ENCODE measurements around the gene HEPHL1. TPM values are rescaled to one million over a fixed set of nuclear protein-coding genes. Genes with fewer than 3 reads are reported as not detected.
"Not testable (repeated sequence)": the region's sequence is repeated elsewhere in the genome, so short reads cannot be mapped to it uniquely, and the experiment has no call there.

HEPHL1 gene
- total RNA-seq, 3 donors from 2014 or later = not detected

- not testable (repeated sequence) for H3K27me3 Mint-ChIP-seq (ENCODE audit: low read depth); H3K4me3 Mint-ChIP-seq; H3K4me1 Mint-ChIP-seq (ENCODE audit: low read depth); H3K36me3 Mint-ChIP-seq (ENCODE audit: insufficient read depth); ATAC-seq; H3K9me3 Mint-ChIP-seq; DNase-seq
Measured at GRCh38 chr11:94119676-94120075, 98.5 kb downstream of the HEPHL1 start.

GRCh38 chr11:94120516-94120915 is 99.4 kb downstream of the HEPHL1 start:
- not testable (repeated sequence) for H3K4me1 Mint-ChIP-seq (ENCODE audit: low read depth); H3K4me3 Mint-ChIP-seq; ATAC-seq; DNase-seq; H3K9me3 Mint-ChIP-seq; H3K27me3 Mint-ChIP-seq (ENCODE audit: low read depth); H3K36me3 Mint-ChIP-seq (ENCODE audit: insufficient read depth)

- H3K4me3 Mint-ChIP-seq = no peak overlapping the region
- ATAC-seq = no peak
- H3K9me3 Mint-ChIP-seq = no peaks in the 10 kb centered on the region
- H3K36me3 Mint-ChIP-seq (ENCODE audit: insufficient read depth) = no peaks in the 10 kb centered on the region
- DNase-seq = no peak
- H3K27me3 Mint-ChIP-seq (ENCODE audit: low read depth) = peaks cover 3% of the 10 kb centered on the region
- H3K4me1 Mint-ChIP-seq (ENCODE audit: low read depth) = no peaks in the 10 kb centered on the region
Measured at GRCh38 chr11:94120946-94121345, 99.8 kb downstream of the HEPHL1 start.

GRCh38 chr11:94125407-94126115 is 104.4 kb downstream of the HEPHL1 start:
- Mint-ChIP-seq H3K9me3 (no peaks in the 10 kb centered on the region), H3K4me1 (ENCODE audit: low read depth) (peaks cover 21% of the 10 kb centered on the region), H3K36me3 (ENCODE audit: insufficient read depth) (no peaks in the 10 kb centered on the region), H3K4me3 (no peak overlapping the region), H3K27me3 (ENCODE audit: low read depth) (no peaks in the 10 kb centered on the region)
- ATAC-seq (no peak), DNase-seq (no peak)

- ATAC-seq (no peak), DNase-seq (no peak)
- Mint-ChIP-seq H3K9me3 (no peaks in the 10 kb centered on the region), H3K4me3 (no peak overlapping the region), H3K27me3 (ENCODE audit: low read depth) (no peaks in the 10 kb centered on the region), H3K4me1 (ENCODE audit: low read depth) (peaks cover 21% of the 10 kb centered on the region), H3K36me3 (ENCODE audit: insufficient read depth) (no peaks in the 10 kb centered on the region)
Measured at GRCh38 chr11:94127638-94128037, 106.5 kb downstream of the HEPHL1 start.

GRCh38 chr11:94128291-94128745 is 107.2 kb downstream of the HEPHL1 start:
- peaks cover 27% of the 10 kb centered on the region for H3K4me1 Mint-ChIP-seq (ENCODE audit: low read depth)
- H3K9me3 Mint-ChIP-seq = no peaks in the 10 kb centered on the region
- H3K27me3 Mint-ChIP-seq (ENCODE audit: low read depth) = no peaks in the 10 kb centered on the region
- no peaks in the 10 kb centered on the region for H3K36me3 Mint-ChIP-seq (ENCODE audit: insufficient read depth)
- no peak overlapping the region for H3K4me3 Mint-ChIP-seq
- DNase-seq (no peak), ATAC-seq (peak; percentile 23)

GRCh38 chr11:94128746-94129511 is 107.8 kb downstream of the HEPHL1 start, which contains the start of gene PANX1:
TSS of gene PANX1 (plus strand) at chr11:94128841. CDS start at chr11:94129313, 472 bp downstream.
- H3K27me3 Mint-ChIP-seq (ENCODE audit: low read depth) = no peaks in the 10 kb centered on the region
- H3K4me3 Mint-ChIP-seq = no peak within 1 kb of the TSS
- DNase-seq = peak; percentile 59
- H3K4me1 Mint-ChIP-seq (ENCODE audit: low read depth) = peaks cover 33% of the 10 kb centered on the region
- peak; percentile 88 to 89 for ATAC-seq
- H3K36me3 Mint-ChIP-seq (ENCODE audit: insufficient read depth) = no peaks in the 10 kb centered on the region
- no peaks in the 10 kb centered on the region for H3K9me3 Mint-ChIP-seq

- Mint-ChIP-seq H3K27me3 (ENCODE audit: low read depth) (no peaks in the 10 kb centered on the region), H3K9me3 (no peaks in the 10 kb centered on the region), H3K4me1 (ENCODE audit: low read depth) (peaks cover 40% of the 10 kb centered on the region), H3K36me3 (ENCODE audit: insufficient read depth) (no peaks in the 10 kb centered on the region), H3K4me3 (no peak overlapping the region)
- ATAC-seq (peak in 1 of 2 donors; percentile 21), DNase-seq (no peak)
Measured at GRCh38 chr11:94129512-94130297, 108.6 kb downstream of the HEPHL1 start.

- Mint-ChIP-seq H3K4me1 (ENCODE audit: low read depth) (peaks cover 48% of the 10 kb centered on the region), H3K9me3 (no peaks in the 10 kb centered on the region), H3K36me3 (ENCODE audit: insufficient read depth) (no peaks in the 10 kb centered on the region), H3K27me3 (ENCODE audit: low read depth) (no peaks in the 10 kb centered on the region), H3K4me3 (no peak overlapping the region)
- DNase-seq = no peak
- no peak for ATAC-seq
Measured at GRCh38 chr11:94130298-94131046, 109.3 kb downstream of the HEPHL1 start.

GRCh38 chr11:94131047-94131717 is 110.0 kb downstream of the HEPHL1 start:
- Mint-ChIP-seq H3K9me3 (no peaks in the 10 kb centered on the region), H3K4me3 (no peak overlapping the region), H3K27me3 (ENCODE audit: low read depth) (no peaks in the 10 kb centered on the region), H3K4me1 (ENCODE audit: low read depth) (peaks cover 55% of the 10 kb centered on the region), H3K36me3 (ENCODE audit: insufficient read depth) (peaks cover 6% of the 10 kb centered on the region)
- DNase-seq (no peak), ATAC-seq (no peak)

- H3K4me1 Mint-ChIP-seq (ENCODE audit: low read depth) = peaks cover 58% of the 10 kb centered on the region
Measured at GRCh38 chr11:94131718-94132115, 110.6 kb downstream of the HEPHL1 start.

GRCh38 chr11:94132152-94132558 is 111.0 kb downstream of the HEPHL1 start:
- DNase-seq (no peak), ATAC-seq (no peak)
- Mint-ChIP-seq H3K4me3 (no peak overlapping the region), H3K4me1 (ENCODE audit: low read depth) (peaks cover 57% of the 10 kb centered on the region), H3K36me3 (ENCODE audit: insufficient read depth) (peaks cover 10% of the 10 kb centered on the region), H3K27me3 (ENCODE audit: low read depth) (no peaks in the 10 kb centered on the region), H3K9me3 (no peaks in the 10 kb centered on the region)

More at GRCh38 chr11:94131718-94132115, 110.6 kb downstream of the HEPHL1 start:
- DNase-seq (no peak), ATAC-seq (no peak)
- H3K9me3 Mint-ChIP-seq = no peaks in the 10 kb centered on the region
- H3K27me3 Mint-ChIP-seq (ENCODE audit: low read depth) = no peaks in the 10 kb centered on the region
- no peak overlapping the region for H3K4me3 Mint-ChIP-seq
- H3K36me3 Mint-ChIP-seq (ENCODE audit: insufficient read depth) = peaks cover 9% of the 10 kb centered on the region

- H3K4me3 Mint-ChIP-seq = no peak overlapping the region
- H3K9me3 Mint-ChIP-seq = no peaks in the 10 kb centered on the region
- no peaks in the 10 kb centered on the region for H3K27me3 Mint-ChIP-seq (ENCODE audit: low read depth)
- peaks cover 52% of the 10 kb centered on the region for H3K4me1 Mint-ChIP-seq (ENCODE audit: low read depth)
- DNase-seq (no peak), ATAC-seq (no peak)
- peaks cover 10% of the 10 kb centered on the region for H3K36me3 Mint-ChIP-seq (ENCODE audit: insufficient read depth)
Measured at GRCh38 chr11:94132823-94133408, 111.8 kb downstream of the HEPHL1 start.

All from activated T-cell treated with anti-CD3 and anti-CD28 coated beads, Interleukin-2, amount 50 U/mL, for 4 hours (primary cell).